Stimulated activated effector memory CD8-positive, alpha-beta T cell treated with anti-CD3 and anti-CD28 coated beads, Interleukin-12 subunit alpha, Interleukin-12 subunit beta, amount 100 ng/mL, for 72 hours (primary cell): Measurements from ENCODE around the gene MAP3K20.
A peak's percentile ranks its signal among the peaks of the same experiment; 100 is the strongest.

ENCODE experiments used
- ATAC-seq: fragments of 150-1000 bp; cut with Tn5 transposase; 2 replicates; pipeline ENCODE4 v1.10.0; 2021
- DNase-seq, 2 donors: peaks; one replicate each; pipeline ENCODE4 v3.0.0; 2021 to 2022; ENCODE audit warnings: low spot score in 2 of 2
- H3K27ac Mint-ChIP-seq: one replicate; pipeline ENCODE4 v1.8.0; 2022; ENCODE audit warnings: mild to moderate bottlenecking, mixed read lengths
- H3K36me3 Mint-ChIP-seq: one replicate; pipeline ENCODE4 v1.8.0; 2022; ENCODE audit warnings: mild to moderate bottlenecking, mixed read lengths
- H3K4me1 Mint-ChIP-seq: one replicate; pipeline ENCODE4 v1.8.0; 2022; ENCODE audit warnings: mixed read lengths
- H3K4me3 Mint-ChIP-seq: one replicate; pipeline ENCODE4 v1.8.0; 2022; ENCODE audit warnings: mild to moderate bottlenecking, mixed read lengths
- H3K9me3 Mint-ChIP-seq: one replicate; pipeline ENCODE4 v1.8.0; 2022; ENCODE audit warnings: mixed read lengths

MAP3K20 gene

DNA sequence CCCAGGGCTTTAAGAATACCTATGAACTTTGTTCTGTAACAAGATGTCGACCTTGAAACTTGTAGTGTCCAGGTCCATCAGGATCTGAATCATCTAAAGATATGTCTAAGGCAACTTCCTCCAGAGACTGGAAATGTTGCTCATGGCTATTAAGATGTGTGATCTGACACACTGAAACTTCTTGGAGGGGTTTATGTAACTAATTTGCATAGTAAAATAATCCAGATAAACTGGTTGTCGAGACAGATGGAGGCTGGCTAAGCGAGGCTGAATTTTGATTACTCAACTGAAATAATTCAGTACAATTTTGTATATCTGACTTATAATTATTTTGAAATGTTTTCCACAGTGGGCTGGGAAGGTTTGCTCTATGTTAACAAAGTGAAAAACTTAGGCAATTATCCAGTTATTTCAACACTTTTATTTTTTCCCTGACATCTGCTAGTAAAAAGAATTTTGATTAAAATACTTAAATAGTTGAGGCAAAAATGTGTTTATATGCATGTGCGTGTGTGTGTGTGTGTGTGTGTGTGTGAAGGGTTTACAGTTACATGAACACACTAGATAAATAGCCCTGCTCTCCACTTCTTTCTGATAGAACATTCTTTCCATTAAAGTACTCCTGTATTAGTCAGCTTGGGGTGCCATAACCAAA is 11.4 kb upstream of the MAP3K20 start:
- no peaks in the 10 kb centered on the region for H3K9me3 Mint-ChIP-seq
- H3K4me1 Mint-ChIP-seq = no peaks in the 10 kb centered on the region
- no peak overlapping the region for H3K27ac Mint-ChIP-seq
- H3K36me3 Mint-ChIP-seq = no peaks in the 10 kb centered on the region
- no peak overlapping the region for H3K4me3 Mint-ChIP-seq
- DNase-seq = no peak
- no peak for ATAC-seq

DNA sequence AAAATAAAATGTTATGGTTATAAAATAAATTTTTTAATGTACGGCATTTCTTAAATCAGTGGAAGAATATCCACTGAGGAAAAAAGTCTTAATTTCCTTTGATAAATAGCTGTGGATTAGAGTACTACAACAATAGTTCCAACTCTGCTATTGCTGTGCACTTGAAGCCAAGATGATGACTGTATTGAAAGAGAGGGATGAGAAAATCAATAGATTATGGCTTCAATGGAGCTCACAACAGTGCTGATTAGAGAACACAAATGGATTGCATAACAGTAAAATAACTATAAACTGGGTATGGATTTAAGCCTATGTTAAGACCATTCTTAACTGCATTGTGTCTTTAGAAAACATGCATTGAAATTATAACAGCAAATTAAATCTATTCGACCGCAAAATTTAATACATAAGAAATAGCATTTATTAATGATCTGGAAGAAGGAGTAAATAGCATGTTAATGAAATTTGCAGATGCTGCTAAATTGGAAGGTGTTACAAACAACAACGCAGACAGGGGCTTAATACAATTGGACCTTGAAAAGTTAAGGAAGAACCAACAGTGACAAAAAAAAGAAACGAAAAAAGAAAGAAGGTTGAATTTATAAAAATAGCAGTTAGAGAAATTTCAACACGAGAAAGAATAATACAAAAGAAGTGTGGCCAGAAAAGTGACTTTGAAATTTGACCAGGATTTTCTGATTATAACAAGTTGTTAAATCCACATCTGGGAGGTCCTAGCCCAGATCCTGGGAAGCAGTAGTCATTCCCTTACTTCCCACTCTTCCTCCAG is 8.6 kb upstream of the MAP3K20 start:
- H3K27ac Mint-ChIP-seq = no peak overlapping the region
- H3K4me1 Mint-ChIP-seq = no peaks in the 10 kb centered on the region
- ATAC-seq (no peak), DNase-seq (no peak)
- no peaks in the 10 kb centered on the region for H3K36me3 Mint-ChIP-seq
- H3K4me3 Mint-ChIP-seq = no peak overlapping the region
- H3K9me3 Mint-ChIP-seq = no peaks in the 10 kb centered on the region

DNA sequence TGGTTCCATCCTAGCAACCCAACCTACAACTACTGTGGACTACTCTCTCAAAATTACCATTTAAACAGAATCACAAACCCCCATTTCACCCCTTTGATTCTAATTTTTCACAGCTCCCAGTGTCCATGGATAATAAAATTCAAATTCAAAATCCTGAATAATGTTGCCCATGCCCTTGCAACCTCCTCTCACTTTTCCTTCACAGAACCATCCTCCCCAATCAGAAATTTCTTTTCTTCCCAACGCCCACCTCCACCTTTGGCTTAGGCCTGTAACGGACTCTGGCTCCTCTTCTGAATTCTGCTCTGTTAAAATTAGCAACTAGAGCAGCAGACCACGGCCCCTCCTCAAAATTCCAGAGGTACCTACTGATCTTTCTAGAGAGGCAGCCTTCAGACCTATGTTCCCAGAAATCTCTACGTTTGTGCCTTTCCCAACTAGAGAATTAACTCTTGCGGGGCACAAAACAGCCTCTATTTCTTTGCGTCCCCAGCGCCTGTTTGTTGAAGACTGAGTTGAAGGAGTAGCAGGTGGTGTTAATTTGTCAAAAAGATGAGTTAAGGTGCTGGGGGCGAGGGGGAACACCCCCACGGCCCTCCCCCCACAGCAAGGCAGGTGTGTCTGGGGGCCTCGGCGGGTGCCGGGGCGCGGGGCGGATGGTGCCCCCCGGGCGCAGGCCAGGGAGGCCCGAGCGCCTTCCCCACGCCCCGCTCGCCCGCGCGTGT is 428 bp upstream of the MAP3K20 start:
- DNase-seq (no peak), ATAC-seq (no peak)
- Mint-ChIP-seq H3K4me3 (peak overlapping the region; percentile 77), H3K36me3 (no peaks in the 10 kb centered on the region), H3K9me3 (no peaks in the 10 kb centered on the region), H3K27ac (peak overlapping the region; percentile 60), H3K4me1 (peaks cover 21% of the 10 kb centered on the region)

DNA sequence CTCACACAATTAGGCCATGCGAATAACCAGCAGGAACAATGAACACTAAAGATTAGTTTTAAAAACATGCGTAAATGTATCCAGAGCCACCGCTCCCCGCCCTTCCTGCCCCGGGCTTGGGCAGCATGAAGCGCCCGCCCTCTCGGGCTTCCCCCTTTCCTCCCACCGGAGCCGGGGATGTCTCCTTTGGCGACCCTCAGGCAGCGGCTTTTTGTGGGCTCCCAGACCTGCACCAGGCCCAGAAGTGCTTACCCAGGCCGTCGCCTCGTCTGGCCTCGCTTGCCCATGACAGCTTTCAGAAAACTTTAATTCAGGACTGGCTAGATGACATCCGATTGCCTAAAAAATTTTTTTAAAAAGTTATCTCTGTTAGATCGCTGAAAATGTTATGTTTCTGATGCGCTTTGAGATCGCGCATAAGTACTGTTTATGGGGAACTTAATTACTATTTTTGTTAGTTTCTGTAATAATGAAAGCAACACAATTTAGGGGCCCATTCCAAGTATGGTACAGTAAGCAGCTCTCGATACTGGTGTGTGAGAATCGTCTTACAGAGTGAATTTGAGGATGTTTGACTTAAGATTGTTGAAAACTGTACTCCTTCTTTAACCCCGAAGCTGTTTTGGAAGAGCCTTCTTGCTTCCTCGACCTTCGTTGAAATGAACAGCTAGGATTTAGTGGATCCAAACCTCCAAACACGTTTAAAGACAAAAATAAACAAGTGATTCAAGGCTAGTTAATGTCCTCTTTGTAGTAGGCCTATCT is 1.1 kb downstream of the MAP3K20 start:
- DNase-seq (peak in 1 of 2 donors; percentile 21), ATAC-seq (peak; percentile 57)
- H3K4me1 Mint-ChIP-seq = peaks cover 21% of the 10 kb centered on the region
- peak overlapping the region; percentile 77 for H3K4me3 Mint-ChIP-seq
- no peaks in the 10 kb centered on the region for H3K9me3 Mint-ChIP-seq
- H3K36me3 Mint-ChIP-seq = no peaks in the 10 kb centered on the region
- H3K27ac Mint-ChIP-seq = peak overlapping the region; percentile 91

DNA sequence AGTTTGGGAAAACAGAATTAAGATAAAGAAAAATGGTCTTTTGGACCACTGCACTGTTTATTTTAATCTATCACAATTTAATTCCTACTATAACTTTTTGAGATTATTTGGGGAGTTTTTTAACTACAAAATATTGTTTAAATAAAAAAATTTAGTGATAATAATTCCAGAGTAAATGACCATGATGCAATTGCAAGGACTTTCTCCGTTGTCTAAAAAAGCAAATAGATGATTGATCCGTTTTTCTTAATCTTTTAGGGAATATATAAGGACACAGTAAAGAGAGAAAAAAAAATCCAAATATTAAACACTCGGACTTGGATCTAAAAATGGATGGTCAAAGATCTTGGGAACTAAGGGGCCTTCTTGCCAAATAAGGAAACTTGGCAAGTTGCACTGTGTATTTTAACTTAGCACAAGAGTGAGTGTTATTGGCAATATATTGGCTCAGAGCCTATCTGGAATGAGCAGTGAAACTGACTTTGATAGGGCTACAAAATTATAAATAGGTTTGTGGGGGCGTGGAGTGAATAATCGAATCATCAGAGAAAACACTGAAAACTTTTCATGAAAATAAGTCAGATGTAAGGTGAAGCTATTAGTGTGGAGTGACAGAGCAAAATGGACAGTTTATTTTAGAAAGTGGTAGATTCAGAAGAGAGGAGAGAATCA is 2.0 kb downstream of the MAP3K20 start:
- H3K36me3 Mint-ChIP-seq = no peaks in the 10 kb centered on the region
- no peak for DNase-seq
- H3K27ac Mint-ChIP-seq = no peak overlapping the region
- H3K9me3 Mint-ChIP-seq = no peaks in the 10 kb centered on the region
- no peak for ATAC-seq
- peaks cover 21% of the 10 kb centered on the region for H3K4me1 Mint-ChIP-seq
- peak overlapping the region; percentile 77 for H3K4me3 Mint-ChIP-seq

DNA sequence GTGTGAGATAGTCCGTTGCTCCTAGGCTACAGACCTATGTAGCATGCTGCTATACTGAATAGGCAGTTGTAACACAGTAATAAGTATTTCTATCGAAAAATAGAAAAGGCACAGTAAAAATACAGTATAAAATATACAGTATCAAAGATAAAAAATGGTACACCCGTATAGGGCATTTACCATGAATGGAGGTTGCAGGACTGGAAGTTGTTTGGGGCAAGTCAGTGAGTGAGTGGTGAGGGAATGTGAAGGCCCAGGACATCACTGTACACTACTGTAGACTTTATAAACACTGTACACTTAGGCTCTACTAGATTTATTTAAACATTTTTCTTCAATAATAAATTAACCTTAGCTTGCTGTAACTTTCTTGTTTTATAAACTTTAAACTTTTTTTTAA is 3.5 kb downstream of the MAP3K20 start:
- H3K9me3 Mint-ChIP-seq = no peaks in the 10 kb centered on the region
- peaks cover 20% of the 10 kb centered on the region for H3K4me1 Mint-ChIP-seq
- H3K36me3 Mint-ChIP-seq = no peaks in the 10 kb centered on the region
- H3K27ac Mint-ChIP-seq = no peak overlapping the region
- no peak overlapping the region for H3K4me3 Mint-ChIP-seq
- DNase-seq (no peak), ATAC-seq (no peak)

DNA sequence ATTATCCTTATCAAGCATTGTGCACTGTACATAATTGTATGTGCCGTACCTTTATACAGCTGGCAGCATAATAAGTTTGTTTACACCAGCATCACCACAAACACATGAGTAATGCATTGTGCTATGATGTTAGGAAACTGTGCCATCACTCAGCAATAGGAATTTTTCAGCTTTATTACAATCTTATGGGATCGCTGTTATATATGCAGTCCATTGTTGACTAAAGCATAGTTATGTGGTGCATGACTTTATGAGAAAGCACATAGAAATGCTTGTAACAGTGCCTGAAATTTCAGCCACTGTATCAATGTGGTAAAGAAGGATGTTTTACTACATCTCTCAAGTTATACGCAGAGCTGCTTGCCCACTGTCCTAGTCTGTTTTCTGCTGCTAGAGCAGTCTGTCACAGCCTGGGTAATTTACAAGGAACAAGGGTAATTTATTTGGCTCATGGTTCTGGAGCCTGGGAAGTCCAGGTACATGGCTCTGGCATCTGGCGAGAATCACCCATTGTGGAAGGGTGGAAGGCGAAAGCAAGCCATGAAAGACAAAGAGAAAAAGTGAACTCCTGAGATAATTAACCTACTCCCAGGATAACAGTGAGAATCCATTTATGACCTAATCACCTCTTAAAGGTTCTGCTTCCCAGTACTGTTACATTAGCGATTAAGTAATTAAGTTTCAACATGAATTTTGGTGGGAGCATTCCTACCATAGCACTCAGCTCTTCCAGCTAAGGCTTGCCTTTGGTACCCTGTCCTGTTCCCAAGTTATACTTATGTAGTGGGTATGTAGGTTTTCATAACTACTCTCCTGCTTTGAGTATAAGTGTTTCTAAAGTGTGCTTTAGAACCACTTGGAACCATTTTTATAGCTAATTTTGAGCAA is 4.6 kb downstream of the MAP3K20 start:
- no peak overlapping the region for H3K4me3 Mint-ChIP-seq
- H3K4me1 Mint-ChIP-seq = peaks cover 9% of the 10 kb centered on the region
- DNase-seq (no peak), ATAC-seq (no peak)
- H3K9me3 Mint-ChIP-seq = no peaks in the 10 kb centered on the region
- no peak overlapping the region for H3K27ac Mint-ChIP-seq
- no peaks in the 10 kb centered on the region for H3K36me3 Mint-ChIP-seq

DNA sequence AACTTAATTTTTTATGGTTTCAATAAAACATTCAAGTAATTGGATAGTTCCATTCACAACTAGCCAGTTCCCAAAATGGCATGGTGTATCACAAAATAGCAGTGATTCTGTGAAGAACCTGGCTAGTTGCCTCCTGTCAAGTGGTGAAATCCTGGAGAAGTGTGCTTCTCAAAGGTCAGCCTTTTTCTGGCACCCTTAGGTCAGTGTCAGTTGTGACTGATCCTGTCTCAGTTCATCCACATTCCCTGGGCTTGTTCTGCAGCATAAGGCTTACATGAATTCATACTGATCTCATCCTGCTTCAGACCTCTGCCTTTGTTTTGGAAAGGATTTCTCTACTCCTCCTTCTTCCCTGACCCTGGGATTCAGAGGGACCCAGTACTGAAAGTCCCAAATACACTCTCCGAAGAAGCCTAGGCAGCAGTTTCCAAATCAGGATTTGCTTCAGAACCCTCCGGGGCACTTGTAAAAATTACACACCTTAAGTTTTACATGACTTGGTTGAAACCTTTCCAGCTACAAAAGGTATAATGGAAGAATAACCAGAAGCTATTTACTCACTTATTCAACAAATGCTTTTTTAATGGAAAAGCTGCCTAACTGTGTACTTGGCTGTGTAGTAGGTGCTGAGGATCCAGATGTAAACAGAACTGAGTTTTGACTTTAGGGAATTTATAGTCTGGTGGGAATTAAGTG is 11.0 kb downstream of the MAP3K20 start:
- Mint-ChIP-seq H3K27ac (no peak overlapping the region), H3K9me3 (no peaks in the 10 kb centered on the region), H3K4me3 (no peak overlapping the region), H3K36me3 (peaks cover 12% of the 10 kb centered on the region), H3K4me1 (peaks cover 6% of the 10 kb centered on the region)
- ATAC-seq (no peak), DNase-seq (no peak)

DNA sequence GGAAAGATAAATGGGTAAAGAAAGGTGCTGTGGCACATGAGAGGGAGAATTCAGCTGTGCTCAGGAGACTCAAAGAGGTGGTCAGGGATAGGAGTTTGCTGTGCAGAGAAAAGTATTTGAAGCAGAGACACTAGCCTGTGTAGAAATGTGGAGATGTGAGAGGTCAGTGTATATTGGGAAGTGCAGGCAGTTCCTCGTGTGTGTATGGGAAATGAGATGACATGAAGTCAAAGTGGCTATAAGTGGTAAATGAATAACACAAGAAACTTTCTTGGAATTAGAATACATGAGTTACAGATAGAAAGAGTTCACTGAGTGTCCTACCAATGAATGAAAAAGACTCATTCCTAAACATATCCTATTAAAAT is 11.6 kb downstream of the MAP3K20 start:
- Mint-ChIP-seq H3K4me3 (no peak overlapping the region), H3K27ac (no peak overlapping the region), H3K9me3 (no peaks in the 10 kb centered on the region), H3K36me3 (peaks cover 12% of the 10 kb centered on the region), H3K4me1 (peaks cover 6% of the 10 kb centered on the region)
- ATAC-seq = no peak
- DNase-seq = no peak

DNA sequence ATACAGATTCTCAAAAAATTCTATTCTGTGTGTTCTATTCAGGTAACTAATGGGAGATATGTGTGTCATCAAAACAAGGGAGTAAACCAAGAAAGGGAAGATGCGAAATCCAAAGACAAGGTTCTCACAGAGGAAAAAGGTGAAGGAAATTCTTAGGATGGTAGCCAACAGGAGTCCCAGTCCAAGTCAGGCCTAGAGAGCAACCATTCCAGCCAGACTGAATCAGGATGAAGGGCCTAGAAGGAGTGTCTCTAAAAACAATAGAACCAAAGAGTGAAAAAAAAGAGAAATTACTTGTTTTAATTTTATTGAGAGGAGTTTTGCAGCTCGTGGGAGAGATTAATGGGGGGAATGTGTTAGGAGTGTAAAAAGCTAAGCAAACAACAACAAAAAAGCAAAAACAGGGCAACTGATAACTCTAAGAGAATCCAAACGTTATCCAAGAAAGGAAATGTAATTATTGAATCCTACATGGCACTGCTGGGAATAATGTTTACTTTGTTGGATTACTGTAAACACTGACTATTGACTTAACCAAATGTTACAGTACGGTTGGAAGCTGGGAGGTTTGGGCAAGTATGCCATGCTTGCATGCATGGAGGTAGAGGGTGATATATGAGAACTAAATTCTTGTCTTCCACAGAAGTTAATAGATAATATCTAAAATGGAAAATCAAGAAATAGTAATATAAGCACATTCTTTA is 12.3 kb downstream of the MAP3K20 start:
- H3K9me3 Mint-ChIP-seq = no peaks in the 10 kb centered on the region
- H3K27ac Mint-ChIP-seq = no peak overlapping the region
- H3K36me3 Mint-ChIP-seq = peaks cover 12% of the 10 kb centered on the region
- no peak for ATAC-seq
- peaks cover 6% of the 10 kb centered on the region for H3K4me1 Mint-ChIP-seq
- H3K4me3 Mint-ChIP-seq = no peak overlapping the region
- DNase-seq = no peak

DNA sequence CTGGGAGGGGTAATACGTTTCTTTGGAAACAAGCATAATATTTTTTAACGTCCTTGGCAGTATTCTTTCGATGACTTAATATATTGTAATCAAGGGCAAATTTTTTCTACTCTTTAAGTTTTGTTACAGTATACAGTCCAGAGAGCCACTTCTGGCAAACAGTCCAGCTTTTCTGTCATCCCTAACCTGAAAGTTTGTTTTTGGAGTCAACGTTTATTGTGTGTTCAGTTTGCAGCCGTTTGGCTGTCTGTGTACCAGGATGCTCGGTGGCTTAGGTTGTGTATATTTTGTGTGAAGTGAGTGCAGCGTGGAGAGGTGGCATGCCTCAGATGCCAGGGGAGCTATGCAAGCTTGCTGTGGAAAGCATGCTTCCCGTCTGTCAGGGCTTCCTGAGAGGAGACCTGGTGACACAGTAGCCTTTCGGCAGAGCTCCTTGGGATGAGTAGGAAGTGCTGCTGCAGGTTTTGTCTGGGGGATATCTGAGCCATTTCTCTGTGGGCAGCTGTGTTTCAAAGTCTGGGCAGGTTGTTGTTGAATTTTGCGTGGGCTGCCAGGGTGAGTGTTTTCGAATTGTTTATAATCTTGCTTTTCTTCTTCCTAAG is 14.7 kb downstream of the MAP3K20 start:
- Mint-ChIP-seq H3K9me3 (no peaks in the 10 kb centered on the region), H3K4me3 (no peak overlapping the region), H3K27ac (no peak overlapping the region), H3K4me1 (peaks cover 6% of the 10 kb centered on the region), H3K36me3 (peaks cover 12% of the 10 kb centered on the region)
- ATAC-seq (no peak), DNase-seq (no peak)

DNA sequence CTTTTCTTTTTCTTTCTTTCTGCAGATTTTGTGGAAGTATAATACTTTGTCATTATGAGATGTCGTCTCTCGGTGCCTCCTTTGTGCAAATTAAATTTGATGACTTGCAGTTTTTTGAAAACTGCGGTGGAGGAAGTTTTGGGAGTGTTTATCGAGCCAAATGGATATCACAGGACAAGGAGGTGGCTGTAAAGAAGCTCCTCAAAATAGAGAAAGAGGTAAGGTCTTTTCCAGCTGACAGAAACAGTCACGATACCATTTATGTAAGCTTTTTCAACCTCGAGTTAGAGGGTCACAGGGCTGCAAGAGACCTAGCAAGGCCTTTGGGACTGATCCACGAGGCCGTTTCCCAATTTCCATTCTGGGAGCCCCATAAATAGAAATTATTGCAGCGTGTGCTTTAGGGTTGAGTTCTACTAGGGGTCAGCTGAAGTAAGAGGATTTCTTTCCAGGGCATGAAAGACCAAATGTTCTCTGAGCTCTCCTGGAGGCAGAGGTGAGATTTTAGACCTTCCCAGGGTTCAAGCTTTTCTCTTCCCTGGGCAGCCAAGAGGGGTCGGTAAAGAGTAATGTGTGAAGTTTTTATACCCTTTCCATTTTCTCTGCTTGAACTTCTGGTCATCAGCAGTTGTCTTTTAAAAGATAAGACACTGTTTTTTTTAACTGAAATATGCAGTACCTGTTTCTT is 15.5 kb downstream of the MAP3K20 start:
- ATAC-seq (no peak), DNase-seq (no peak)
- Mint-ChIP-seq H3K4me3 (no peak overlapping the region), H3K4me1 (peaks cover 6% of the 10 kb centered on the region), H3K27ac (no peak overlapping the region), H3K36me3 (peaks cover 12% of the 10 kb centered on the region), H3K9me3 (no peaks in the 10 kb centered on the region)
